ENCODE results near the gene SNRPD2.

SNRPD2 gene

DNA sequence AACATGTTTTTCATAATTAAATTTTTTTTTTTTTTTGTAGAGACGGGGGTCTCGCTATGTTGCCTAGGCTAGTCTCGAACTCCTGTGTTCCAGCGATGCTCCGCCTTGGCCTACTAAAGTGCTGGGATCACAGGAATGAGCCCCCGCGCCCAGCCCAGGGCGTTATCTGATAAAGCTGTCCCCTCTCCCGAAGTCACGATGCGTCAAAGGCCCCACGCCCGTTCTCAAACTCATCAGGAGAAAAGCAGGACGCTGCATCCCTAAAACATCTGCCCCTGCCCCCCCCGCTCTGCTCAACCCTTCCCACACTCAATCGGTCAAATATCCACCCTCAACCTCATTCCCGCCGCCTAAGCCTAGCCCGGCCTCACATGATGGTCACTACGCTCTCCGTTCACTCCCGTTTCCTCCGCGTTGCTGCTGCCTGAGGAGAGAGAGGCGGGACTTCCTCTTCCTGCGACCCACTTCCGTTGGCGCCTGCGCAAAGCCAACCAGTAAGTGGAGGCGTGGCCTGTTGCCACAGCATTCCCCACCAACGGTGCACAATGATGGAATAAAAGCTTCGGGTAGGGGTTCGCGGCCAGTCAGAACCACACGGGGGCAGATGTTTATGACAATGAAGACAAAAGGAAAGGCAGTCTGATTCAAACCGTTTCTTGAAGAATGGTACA, at the start of gene SNRPD2:
Gene SNRPD2, minus strand, starts transcription at position 438 of the 671 bp plus-strand sequence. Its CDS starts 65 bp downstream, at position 373.
- Histone ChIP-seq H3K4me1 (ENCODE audit: insufficient read depth, poor library complexity, severe bottlenecking) (no peaks in the 10 kb centered on the region), H3K27me3 (ENCODE audit: insufficient read depth, poor library complexity, severe bottlenecking) (no peaks in the 10 kb centered on the region), H3K27ac (ENCODE audit: poor library complexity, severe bottlenecking) (peak within 1 kb of the TSS; percentile 67), H3K36me3 (ENCODE audit: low read depth) (peaks cover 50% of the 10 kb centered on the region), H3K4me3 (ENCODE audit: severe bottlenecking) (peak within 1 kb of the TSS; percentile 73), H3K9me3 (ENCODE audit: severe bottlenecking) (no peaks in the 10 kb centered on the region)
- TF ChIP-seq, protein P1, sequence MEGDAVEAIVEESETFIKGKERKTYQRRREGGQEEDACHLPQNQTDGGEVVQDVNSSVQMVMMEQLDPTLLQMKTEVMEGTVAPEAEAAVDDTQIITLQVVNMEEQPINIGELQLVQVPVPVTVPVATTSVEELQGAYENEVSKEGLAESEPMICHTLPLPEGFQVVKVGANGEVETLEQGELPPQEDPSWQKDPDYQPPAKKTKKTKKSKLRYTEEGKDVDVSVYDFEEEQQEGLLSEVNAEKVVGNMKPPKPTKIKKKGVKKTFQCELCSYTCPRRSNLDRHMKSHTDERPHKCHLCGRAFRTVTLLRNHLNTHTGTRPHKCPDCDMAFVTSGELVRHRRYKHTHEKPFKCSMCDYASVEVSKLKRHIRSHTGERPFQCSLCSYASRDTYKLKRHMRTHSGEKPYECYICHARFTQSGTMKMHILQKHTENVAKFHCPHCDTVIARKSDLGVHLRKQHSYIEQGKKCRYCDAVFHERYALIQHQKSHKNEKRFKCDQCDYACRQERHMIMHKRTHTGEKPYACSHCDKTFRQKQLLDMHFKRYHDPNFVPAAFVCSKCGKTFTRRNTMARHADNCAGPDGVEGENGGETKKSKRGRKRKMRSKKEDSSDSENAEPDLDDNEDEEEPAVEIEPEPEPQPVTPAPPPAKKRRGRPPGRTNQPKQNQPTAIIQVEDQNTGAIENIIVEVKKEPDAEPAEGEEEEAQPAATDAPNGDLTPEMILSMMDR (IDR thresholded peaks at IDR 0.05; ENCODE audit: poor library complexity, severe bottlenecking) = no peak
- DNase-seq (ENCODE audit: low spot score) (peak; percentile 94), ATAC-seq (ENCODE audit: low read depth) (peak; percentile 53)

DNA sequence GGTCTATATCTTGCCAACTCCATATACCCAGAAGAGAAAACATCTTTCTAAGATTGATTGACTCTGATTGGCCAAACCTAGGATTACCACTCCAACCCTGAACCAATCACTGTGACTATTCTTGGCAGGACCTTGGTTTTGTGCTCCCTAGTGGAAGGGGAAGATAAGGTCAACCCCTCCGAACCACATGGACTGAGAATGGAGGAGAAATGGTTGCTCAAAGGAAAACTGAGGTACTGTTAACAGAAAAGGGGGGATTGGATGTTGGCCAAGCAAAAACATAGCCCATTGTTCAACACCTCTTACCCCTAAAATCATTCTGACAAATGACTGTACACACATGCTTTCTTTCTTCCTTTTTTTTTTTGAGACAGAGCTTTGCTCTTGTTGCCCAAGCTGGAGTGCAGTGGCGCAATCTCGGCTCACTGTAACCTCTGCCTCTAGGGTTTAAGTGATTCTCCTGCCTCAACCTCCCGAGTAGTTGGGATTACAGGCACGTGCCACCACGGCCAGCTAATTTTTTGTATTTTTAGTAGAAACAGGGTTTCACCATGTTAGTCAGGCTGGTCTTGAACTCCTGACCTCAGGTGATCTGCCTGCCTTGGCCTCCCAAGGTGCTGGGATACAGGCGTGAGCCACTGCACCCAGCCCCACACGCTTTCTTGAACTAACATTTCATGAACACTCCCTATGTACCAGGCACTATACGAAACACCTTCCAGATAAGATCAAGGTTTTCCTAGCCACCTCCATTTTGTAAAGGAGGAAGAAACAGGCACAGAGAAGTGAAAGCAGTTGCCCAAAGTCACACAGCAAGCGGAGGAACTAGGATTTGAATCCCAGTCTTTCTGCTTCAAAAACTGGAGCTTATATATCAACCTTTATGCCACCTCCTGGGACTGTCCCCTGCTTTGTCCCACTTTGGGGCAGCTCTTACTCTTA, 48.0 kb upstream of the SNRPD2 start:
- TF ChIP-seq, protein P1 (IDR thresholded peaks at IDR 0.05; ENCODE audit: poor library complexity, severe bottlenecking) = no peak

GRCh38 chr19:45733160-45733810, 41.5 kb upstream of the SNRPD2 start, which contains the start of gene MEIOSIN:
Gene MEIOSIN (plus strand): TSS chr19:45733439. CDS start chr19:45735377, 1,938 bp downstream.
- H3K27me3 ChIP-seq (ENCODE audit: insufficient read depth, poor library complexity, severe bottlenecking) = no peaks in the 10 kb centered on the region
- H3K4me1 ChIP-seq (ENCODE audit: insufficient read depth, poor library complexity, severe bottlenecking) = no peaks in the 10 kb centered on the region
- H3K9me3 ChIP-seq (ENCODE audit: severe bottlenecking) = no peaks in the 10 kb centered on the region
- DNase-seq (ENCODE audit: low spot score) = peak; percentile 72
- no peak for ATAC-seq (ENCODE audit: low read depth)
- H3K36me3 ChIP-seq (ENCODE audit: low read depth) = no peaks in the 10 kb centered on the region; the same call in 1 of the 2 replicates
- H3K4me3 ChIP-seq (ENCODE audit: severe bottlenecking) = no peak within 1 kb of the TSS
- H3K27ac ChIP-seq (ENCODE audit: poor library complexity, severe bottlenecking) = no peak within 1 kb of the TSS
- TF ChIP-seq, protein P1 (IDR thresholded peaks at IDR 0.05; ENCODE audit: poor library complexity, severe bottlenecking) = no peak

More for the DNA sequence above, 48.0 kb upstream of the SNRPD2 start:
- Histone ChIP-seq H3K9me3 (ENCODE audit: severe bottlenecking) (no peaks in the 10 kb centered on the region), H3K27ac (ENCODE audit: poor library complexity, severe bottlenecking) (no peak overlapping the region), H3K4me1 (ENCODE audit: insufficient read depth, poor library complexity, severe bottlenecking) (no peaks in the 10 kb centered on the region), H3K27me3 (ENCODE audit: insufficient read depth, poor library complexity, severe bottlenecking) (no peaks in the 10 kb centered on the region), H3K4me3 (ENCODE audit: severe bottlenecking) (no peak overlapping the region), H3K36me3 (ENCODE audit: low read depth) (no peaks in the 10 kb centered on the region)
- ATAC-seq (ENCODE audit: low read depth) (no peak), DNase-seq (ENCODE audit: low spot score) (no peak)

GRCh38 chr19:45730368-45731288, 38.9 kb upstream of the SNRPD2 start, which contains the start of gene FBXO46:
Gene FBXO46 (minus strand): TSS chr19:45730896. CDS start chr19:45713495, 17,401 bp downstream.
- H3K36me3 ChIP-seq (ENCODE audit: low read depth) = no peaks in the 10 kb centered on the region; the same call in 1 of the 2 replicates
- H3K9me3 ChIP-seq (ENCODE audit: severe bottlenecking) = no peaks in the 10 kb centered on the region
- ATAC-seq (ENCODE audit: low read depth) (peak; percentile 99), DNase-seq (ENCODE audit: low spot score) (peak; percentile 96)
- H3K4me3 ChIP-seq (ENCODE audit: severe bottlenecking) = peak within 1 kb of the TSS; percentile 56
- H3K27me3 ChIP-seq (ENCODE audit: insufficient read depth, poor library complexity, severe bottlenecking) = no peaks in the 10 kb centered on the region
- no peaks in the 10 kb centered on the region for H3K4me1 ChIP-seq (ENCODE audit: insufficient read depth, poor library complexity, severe bottlenecking)
- peak within 1 kb of the TSS; percentile 55 for H3K27ac ChIP-seq (ENCODE audit: poor library complexity, severe bottlenecking)
- TF ChIP-seq, protein P1 (IDR thresholded peaks at IDR 0.05; ENCODE audit: poor library complexity, severe bottlenecking) = peak; percentile 13

Measured in RWPE2 (cell line).